ENCODE measurements around the gene RXFP1.

DNA sequence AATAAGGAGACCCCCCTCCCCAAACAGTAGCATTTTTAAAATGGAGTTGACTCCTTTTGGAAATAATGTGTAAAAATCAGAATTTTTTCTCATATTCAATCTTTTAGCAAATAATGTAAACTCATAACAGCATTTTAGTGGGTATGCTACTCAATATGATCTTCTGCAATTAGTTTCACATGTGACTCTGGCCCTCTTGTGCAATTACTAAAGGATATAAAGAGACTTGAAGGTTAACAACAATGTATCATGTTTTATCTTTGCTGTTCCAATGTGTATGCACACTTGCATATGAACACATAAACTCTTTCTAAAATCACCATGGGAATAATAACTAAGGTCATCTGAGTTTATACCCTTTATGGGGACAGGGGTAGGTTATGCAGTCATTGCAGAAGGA lies 39.9 kb upstream of the RXFP1 start:
- TF ChIP-seq, protein P1, sequence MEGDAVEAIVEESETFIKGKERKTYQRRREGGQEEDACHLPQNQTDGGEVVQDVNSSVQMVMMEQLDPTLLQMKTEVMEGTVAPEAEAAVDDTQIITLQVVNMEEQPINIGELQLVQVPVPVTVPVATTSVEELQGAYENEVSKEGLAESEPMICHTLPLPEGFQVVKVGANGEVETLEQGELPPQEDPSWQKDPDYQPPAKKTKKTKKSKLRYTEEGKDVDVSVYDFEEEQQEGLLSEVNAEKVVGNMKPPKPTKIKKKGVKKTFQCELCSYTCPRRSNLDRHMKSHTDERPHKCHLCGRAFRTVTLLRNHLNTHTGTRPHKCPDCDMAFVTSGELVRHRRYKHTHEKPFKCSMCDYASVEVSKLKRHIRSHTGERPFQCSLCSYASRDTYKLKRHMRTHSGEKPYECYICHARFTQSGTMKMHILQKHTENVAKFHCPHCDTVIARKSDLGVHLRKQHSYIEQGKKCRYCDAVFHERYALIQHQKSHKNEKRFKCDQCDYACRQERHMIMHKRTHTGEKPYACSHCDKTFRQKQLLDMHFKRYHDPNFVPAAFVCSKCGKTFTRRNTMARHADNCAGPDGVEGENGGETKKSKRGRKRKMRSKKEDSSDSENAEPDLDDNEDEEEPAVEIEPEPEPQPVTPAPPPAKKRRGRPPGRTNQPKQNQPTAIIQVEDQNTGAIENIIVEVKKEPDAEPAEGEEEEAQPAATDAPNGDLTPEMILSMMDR (IDR thresholded peaks at IDR 0.05) = no peak
- TF ChIP-seq POLR2A (IDR thresholded peaks at IDR 0.05) = no peak

All from adrenal gland (tissue), 5 donors.